ENCODE measurements around the gene THOC5. TPM values are rescaled to one million over a fixed set of nuclear protein-coding genes. Genes with fewer than 3 reads are reported as not detected.
"Not testable (repeated sequence)": the region's sequence is repeated elsewhere in the genome, so short reads cannot be mapped to it uniquely, and the experiment has no call there.

The THOC5 gene
- 10 to 100 TPM; 52.0 to 54.6 TPM for total RNA-seq

DNA sequence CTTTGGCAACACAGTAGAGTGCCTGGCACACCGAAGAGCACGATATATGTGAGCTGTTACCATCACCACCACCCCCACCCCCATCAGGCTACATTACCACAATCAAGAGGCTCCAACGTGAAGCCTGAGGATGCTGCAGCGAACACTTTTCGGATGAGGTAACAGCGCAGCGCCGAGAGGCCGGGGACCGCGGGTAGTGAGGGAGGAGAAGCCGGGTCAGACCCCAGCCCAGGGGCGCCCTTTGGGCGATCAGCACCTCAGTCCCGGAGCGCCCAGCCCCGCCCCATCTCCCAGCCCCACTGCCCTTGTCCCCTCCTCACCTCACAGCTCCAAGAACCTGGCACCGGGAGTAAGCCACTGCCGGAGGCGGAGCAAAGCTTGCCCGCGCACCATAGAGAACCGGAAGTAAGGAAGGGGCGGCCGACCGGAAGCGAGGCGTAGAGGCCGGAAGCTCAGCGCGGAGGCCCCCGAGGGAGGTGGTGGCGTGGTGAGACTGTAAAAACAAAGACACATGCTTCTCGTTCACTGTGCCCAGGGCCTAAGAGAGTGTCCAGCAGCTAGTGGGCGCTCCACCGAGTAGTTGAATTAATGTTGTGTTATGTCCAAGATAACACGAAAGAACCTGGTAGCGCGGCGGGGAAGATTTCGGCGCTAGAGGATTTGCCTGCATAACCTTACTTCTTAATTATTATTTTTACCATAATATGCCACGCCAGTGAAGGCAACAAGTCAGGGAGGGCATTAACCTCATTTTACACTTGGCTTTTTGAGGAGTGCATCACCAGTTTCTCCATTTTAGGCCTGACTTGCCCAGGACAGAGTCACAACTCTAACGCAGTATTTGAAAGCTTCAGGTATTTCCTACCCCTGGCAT is at the start of gene THOC5:
TSS of gene THOC5 (minus strand) at position 407 of the 874 bp plus-strand sequence. CDS start 4,610 bp downstream, outside the sequence.
- ChIA-PET POLR2A (interaction anchor here (1.0 to 1.5 kb wide), 2 partner anchors 27 to 50 kb away, joined by 3 to 6 read pairs; partner anchors contain the start of gene NIPSNAP1), CTCF (interaction anchor here (0.6 to 1.8 kb wide), 7 partner anchors 23 to 452 kb away, joined by 3 to 6 read pairs (median 3); no protein-coding TSS in a partner anchor)

DNA sequence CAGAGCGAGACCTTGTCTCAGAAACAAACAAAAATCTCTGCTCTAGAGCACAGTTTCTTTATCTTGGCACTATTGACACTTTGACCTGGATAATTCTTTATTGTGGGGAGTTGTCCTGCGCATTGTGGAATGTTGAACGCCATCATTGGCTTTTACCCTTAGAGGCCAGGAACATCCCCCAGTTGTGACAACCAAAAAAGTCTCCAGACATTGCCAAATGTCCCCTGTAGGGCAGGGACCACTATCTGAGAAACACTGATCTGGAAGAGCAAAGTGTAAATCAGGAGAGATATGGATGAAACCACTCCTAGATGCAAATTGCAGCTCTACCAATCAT is 45.1 kb upstream of the THOC5 start:
- DNase-seq = no peak
- intact Hi-C loops (cut with micrococcal nuclease) = no loop called here
- Mint-ChIP-seq H3K4me1 (ENCODE audit: low read depth) (peaks cover 5% of the 10 kb centered on the region), H3K27ac (no peak overlapping the region), H3K9me3 (peaks cover 2% of the 10 kb centered on the region), H3K36me3 (no peaks in the 10 kb centered on the region), H3K27me3 (no peaks in the 10 kb centered on the region), H3K4me3 (no peak overlapping the region)
- ChIA-PET CTCF (interaction anchor here (0.6 to 2.0 kb wide), 4 partner anchors 8 to 211 kb away, joined by 3 to 7 read pairs (median 4); no protein-coding TSS in a partner anchor), POLR2A (no interaction called here)

More for the DNA sequence above, at the start of gene THOC5:
- H3K36me3 Mint-ChIP-seq = peaks cover 21% of the 10 kb centered on the region
- intact Hi-C loops (cut with micrococcal nuclease) = no loop called here
- no peaks in the 10 kb centered on the region for H3K27me3 Mint-ChIP-seq
- peak within 1 kb of the TSS; percentile 90 for H3K27ac Mint-ChIP-seq
- no peaks in the 10 kb centered on the region for H3K9me3 Mint-ChIP-seq
- DNase-seq = peak; percentile 94
- peaks cover 13% of the 10 kb centered on the region for H3K4me1 Mint-ChIP-seq (ENCODE audit: low read depth)
- H3K4me3 Mint-ChIP-seq = peak within 1 kb of the TSS; percentile 92

GRCh38 chr22:29597871-29598683 is 44.5 kb upstream of the THOC5 start:
- DNase-seq; POLR2A ChIA-PET; intact Hi-C loops (cut with micrococcal nuclease); H3K4me3 Mint-ChIP-seq; H3K4me1 Mint-ChIP-seq (ENCODE audit: low read depth); H3K27me3 Mint-ChIP-seq; H3K36me3 Mint-ChIP-seq; H3K27ac Mint-ChIP-seq; H3K9me3 Mint-ChIP-seq: not testable (repeated sequence)
- CTCF ChIA-PET = interaction anchor here (1.0 to 2.0 kb wide), 6 partner anchors 7 to 23 kb away, joined by 3 to 7 read pairs (median 4); no protein-coding TSS in a partner anchor

DNA sequence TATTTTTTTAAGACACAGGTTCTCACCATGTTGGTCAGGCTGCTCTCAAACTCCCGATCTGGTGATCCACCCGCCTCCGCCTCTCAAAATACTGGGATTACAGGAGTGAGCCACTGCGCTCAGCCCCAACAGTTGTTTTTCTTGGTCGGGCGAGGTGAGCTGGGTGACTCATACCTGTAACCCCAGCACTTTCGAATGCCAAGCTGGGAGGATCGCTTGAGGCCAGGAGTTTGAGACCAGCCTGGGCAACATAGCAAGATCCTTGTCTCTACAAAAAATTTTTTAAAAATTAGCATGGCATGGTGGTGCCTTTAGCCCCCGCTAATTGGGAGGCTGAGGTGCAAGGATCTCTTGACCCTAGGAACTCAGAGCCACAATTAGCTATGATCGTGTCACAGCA is 42.9 kb upstream of the THOC5 start:
- intact Hi-C loops (cut with micrococcal nuclease) = no loop called here
- no peaks in the 10 kb centered on the region for H3K36me3 Mint-ChIP-seq
- H3K4me3 Mint-ChIP-seq = no peak overlapping the region
- no peaks in the 10 kb centered on the region for H3K27me3 Mint-ChIP-seq
- no peak overlapping the region for H3K27ac Mint-ChIP-seq
- no peaks in the 10 kb centered on the region for H3K4me1 Mint-ChIP-seq (ENCODE audit: low read depth)
- POLR2A ChIA-PET = interaction anchor here (0.6 kb wide), 1 partner anchor 430 kb away, joined by 3 read pairs; no protein-coding TSS in a partner anchor
- H3K9me3 Mint-ChIP-seq = peaks cover 2% of the 10 kb centered on the region
- CTCF ChIA-PET = interaction anchor here (1.0 to 1.6 kb wide), 3 partner anchors 15 to 38 kb away, joined by 3 to 4 read pairs (median 4); no protein-coding TSS in a partner anchor
- no peak for DNase-seq

- H3K27me3 Mint-ChIP-seq; H3K4me1 Mint-ChIP-seq (ENCODE audit: low read depth); H3K9me3 Mint-ChIP-seq; POLR2A ChIA-PET; H3K36me3 Mint-ChIP-seq; DNase-seq; H3K27ac Mint-ChIP-seq; intact Hi-C loops (cut with micrococcal nuclease); H3K4me3 Mint-ChIP-seq: not testable (repeated sequence)
- CTCF ChIA-PET = interaction anchor here (1.2 kb wide), 1 partner anchor 95 kb away, joined by 3 read pairs; no protein-coding TSS in a partner anchor
Observed at GRCh38 chr22:29594447-29594846, 40.9 kb upstream of the THOC5 start.

DNA sequence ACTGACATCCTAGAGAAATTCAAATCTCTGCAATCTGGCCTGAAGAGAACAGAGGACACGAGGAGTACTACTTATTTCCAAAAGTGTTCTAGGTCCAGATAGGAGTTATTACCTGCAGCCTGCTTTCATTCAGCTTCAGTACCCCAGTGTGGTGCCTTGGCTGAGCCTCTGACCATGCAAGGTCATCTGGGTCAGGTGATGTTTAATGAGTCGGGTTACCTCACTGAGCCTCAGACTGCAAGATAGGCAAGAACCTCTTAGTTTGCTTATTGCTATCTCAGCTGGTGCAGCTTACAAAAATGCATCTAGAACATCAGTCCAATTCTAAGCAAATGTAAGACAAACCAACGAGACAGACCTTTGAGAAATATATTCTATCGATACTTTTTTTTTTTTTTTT is 40.4 kb upstream of the THOC5 start:
- ChIA-PET CTCF (no interaction called here), POLR2A (no interaction called here)
- no peak overlapping the region for H3K4me3 Mint-ChIP-seq
- H3K36me3 Mint-ChIP-seq = no peaks in the 10 kb centered on the region
- H3K4me1 Mint-ChIP-seq (ENCODE audit: low read depth) = peaks cover 9% of the 10 kb centered on the region
- H3K27me3 Mint-ChIP-seq = no peaks in the 10 kb centered on the region
- H3K9me3 Mint-ChIP-seq = peaks cover 2% of the 10 kb centered on the region
- DNase-seq = no peak
- intact Hi-C loops (cut with micrococcal nuclease) = no loop called here
- no peak overlapping the region for H3K27ac Mint-ChIP-seq

GRCh38 chr22:29587938-29588699 is 34.6 kb upstream of the THOC5 start:
- peaks cover 9% of the 10 kb centered on the region for H3K4me1 Mint-ChIP-seq (ENCODE audit: low read depth)
- intact Hi-C loops (cut with micrococcal nuclease) = no loop called here
- CTCF ChIA-PET = interaction anchor here (0.6 to 2.1 kb wide), 8 partner anchors 9 to 499 kb away, joined by 3 to 8 read pairs (median 4); no protein-coding TSS in a partner anchor

DNA sequence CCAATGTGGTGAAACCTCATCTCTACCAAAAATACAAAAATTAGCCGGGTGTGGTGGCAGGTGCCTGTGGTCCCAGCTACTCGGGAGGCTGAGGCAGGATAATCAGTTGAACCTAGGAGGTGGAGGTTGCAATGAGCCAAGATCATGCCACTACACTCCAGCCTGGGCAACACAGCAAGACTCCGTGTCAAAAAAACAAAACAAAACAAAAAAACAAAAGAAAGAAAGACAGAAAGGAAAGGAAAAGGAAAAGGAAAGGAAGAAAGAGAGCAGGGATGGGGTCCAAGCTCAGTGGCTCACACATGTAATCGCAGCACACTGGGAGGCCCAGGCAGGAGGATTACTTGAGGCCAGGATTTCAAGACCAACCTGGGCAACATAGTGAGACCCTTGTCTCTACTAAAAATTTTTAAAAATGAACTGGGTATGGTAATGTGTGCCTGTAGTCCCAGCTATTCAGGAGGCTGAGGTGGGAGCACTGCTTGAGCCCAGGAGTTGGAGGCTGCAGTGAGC is 32.7 kb upstream of the THOC5 start:
- H3K36me3 Mint-ChIP-seq; H3K4me3 Mint-ChIP-seq; POLR2A ChIA-PET; H3K27ac Mint-ChIP-seq; intact Hi-C loops (cut with micrococcal nuclease); H3K27me3 Mint-ChIP-seq; H3K9me3 Mint-ChIP-seq; CTCF ChIA-PET; DNase-seq: not testable (repeated sequence)
- peaks cover 14% of the 10 kb centered on the region for H3K4me1 Mint-ChIP-seq (ENCODE audit: low read depth)

More at GRCh38 chr22:29587938-29588699, 34.6 kb upstream of the THOC5 start:
- H3K4me3 Mint-ChIP-seq = no peak overlapping the region
- no peak for DNase-seq
- no peaks in the 10 kb centered on the region for H3K9me3 Mint-ChIP-seq
- no peaks in the 10 kb centered on the region for H3K36me3 Mint-ChIP-seq
- POLR2A ChIA-PET = no interaction called here
- H3K27ac Mint-ChIP-seq = no peak overlapping the region
- no peaks in the 10 kb centered on the region for H3K27me3 Mint-ChIP-seq

GRCh38 chr22:29584975-29585374 is 31.4 kb upstream of the THOC5 start:
- intact Hi-C loops (cut with micrococcal nuclease) = no loop called here
- Mint-ChIP-seq H3K4me3 (no peak overlapping the region), H3K36me3 (no peaks in the 10 kb centered on the region), H3K27ac (no peak overlapping the region), H3K9me3 (no peaks in the 10 kb centered on the region), H3K27me3 (no peaks in the 10 kb centered on the region), H3K4me1 (ENCODE audit: low read depth) (peaks cover 12% of the 10 kb centered on the region)
- no peak for DNase-seq
- ChIA-PET POLR2A (no interaction called here), CTCF (no interaction called here)

- H3K27me3 Mint-ChIP-seq = no peaks in the 10 kb centered on the region
- CTCF ChIA-PET = no interaction called here
- H3K36me3 Mint-ChIP-seq = no peaks in the 10 kb centered on the region
- H3K4me1 Mint-ChIP-seq (ENCODE audit: low read depth) = peaks cover 13% of the 10 kb centered on the region
- POLR2A ChIA-PET = no interaction called here
- intact Hi-C loops (cut with micrococcal nuclease) = loop anchor here (1.0 to 2.0 kb wide), 3 partner anchors 22 to 186 kb away; partner anchors contain the start of genes NF2, UQCR10 and ZMAT5
- H3K9me3 Mint-ChIP-seq = no peaks in the 10 kb centered on the region
- peak overlapping the region; percentile 85 for H3K4me3 Mint-ChIP-seq
- H3K27ac Mint-ChIP-seq = peak overlapping the region; percentile 70
- DNase-seq = no peak
Observed at GRCh38 chr22:29581799-29582198, 28.2 kb upstream of the THOC5 start.

DNA sequence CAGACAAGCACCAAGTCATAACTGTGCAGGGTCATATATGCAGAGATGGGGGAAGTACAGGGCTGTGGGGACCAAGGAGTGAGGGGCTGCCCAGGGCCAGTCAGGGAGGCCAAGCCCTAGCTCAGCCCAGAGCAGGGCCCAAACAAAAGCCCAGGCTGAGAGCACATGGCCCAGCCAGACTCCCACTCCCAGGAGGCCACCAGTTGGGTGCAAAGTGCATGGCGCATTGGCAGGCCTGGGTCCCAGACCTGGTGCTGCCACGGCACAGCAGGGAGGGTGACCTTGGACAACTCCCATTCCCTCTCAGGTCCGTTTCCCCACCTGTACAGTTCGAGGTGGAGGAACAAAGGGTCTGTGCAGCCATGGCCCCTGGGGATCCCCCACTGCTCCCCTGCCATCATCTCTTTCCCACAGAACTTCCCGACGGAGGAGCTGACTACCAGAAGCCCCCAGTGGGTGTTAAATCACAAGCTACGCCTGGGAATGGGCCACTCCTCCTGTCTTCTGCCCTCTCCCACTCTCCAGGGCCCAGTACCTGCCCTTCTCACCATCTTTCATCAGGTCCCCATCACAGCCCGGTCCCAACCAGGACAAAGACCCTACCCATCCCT is 26.7 kb upstream of the THOC5 start:
- intact Hi-C loops (cut with micrococcal nuclease) = loop anchor here (2.0 kb wide), 1 partner anchor 38 kb away; no protein-coding TSS in a partner anchor
- ChIA-PET POLR2A (interaction anchor here (1.0 kb wide), 1 partner anchor 27 kb away, joined by 3 read pairs; the partner anchor contains the start of gene THOC5), CTCF (no interaction called here)
- Mint-ChIP-seq H3K4me1 (ENCODE audit: low read depth) (peaks cover 13% of the 10 kb centered on the region), H3K4me3 (peak overlapping the region; percentile 85), H3K9me3 (no peaks in the 10 kb centered on the region), H3K27ac (peak overlapping the region; percentile 82), H3K36me3 (no peaks in the 10 kb centered on the region), H3K27me3 (no peaks in the 10 kb centered on the region)
- DNase-seq = peak; percentile 20
